GM12875 (cell line): ENCODE data around the gene ASAP3.
"Not testable (repeated sequence)": the region's sequence is repeated elsewhere in the genome, so short reads cannot be mapped to it uniquely, and the experiment has no call there.

ENCODE experiments used
- H3K4me3 ChIP-seq: one replicate; pipeline ENCODE4 v1.5.1; 2011; ENCODE audit warnings: low read depth, low read length, control low read depth
- CTCF ChIP-seq: IDR thresholded peaks from 2 replicates; pipeline ENCODE4 v1.5.1; 2011; ENCODE audit warnings: low read depth, mild to moderate bottlenecking, control low read depth, inconsistent platforms, low read length, moderate library complexity, borderline replicate concordance; ENCODE audit not compliant: insufficient read depth

Gene ASAP3

GRCh38 chr1:23514111-23514679 is 30.2 kb upstream of the ASAP3 start:
- H3K4me3 ChIP-seq: no peak overlapping the region
- no peak for TF ChIP-seq CTCF

- H3K4me3 ChIP-seq: no peak overlapping the region
- TF ChIP-seq CTCF: no peak
Measured at GRCh38 chr1:23509896-23510295, 25.9 kb upstream of the ASAP3 start.

GRCh38 chr1:23506376-23507107 is 22.6 kb upstream of the ASAP3 start:
- no peak overlapping the region for H3K4me3 ChIP-seq
- no peak for TF ChIP-seq CTCF

- no peak overlapping the region for H3K4me3 ChIP-seq
- TF ChIP-seq CTCF: no peak
Measured at GRCh38 chr1:23505851-23506250, 21.9 kb upstream of the ASAP3 start.

GRCh38 chr1:23504156-23504555 is 20.2 kb upstream of the ASAP3 start:
- H3K4me3 ChIP-seq: not testable (repeated sequence)

- no peak overlapping the region for H3K4me3 ChIP-seq
- TF ChIP-seq CTCF: no peak
Measured at GRCh38 chr1:23502951-23503350, 19.0 kb upstream of the ASAP3 start.

GRCh38 chr1:23500466-23500865 is 16.5 kb upstream of the ASAP3 start:
- no peak overlapping the region for H3K4me3 ChIP-seq
- no peak for TF ChIP-seq CTCF
